NCI-H345 (cell line): ENCODE measurements around the gene TMEM163.
"Not testable (repeated sequence)": the region's sequence is repeated elsewhere in the genome, so short reads cannot be mapped to it uniquely, and the experiment has no call there.

Experiments used
- DNase-seq: peaks from one replicate; lab custom pipeline; 2025; lab: John Stamatoyannopoulos, UW

Gene TMEM163

DNA sequence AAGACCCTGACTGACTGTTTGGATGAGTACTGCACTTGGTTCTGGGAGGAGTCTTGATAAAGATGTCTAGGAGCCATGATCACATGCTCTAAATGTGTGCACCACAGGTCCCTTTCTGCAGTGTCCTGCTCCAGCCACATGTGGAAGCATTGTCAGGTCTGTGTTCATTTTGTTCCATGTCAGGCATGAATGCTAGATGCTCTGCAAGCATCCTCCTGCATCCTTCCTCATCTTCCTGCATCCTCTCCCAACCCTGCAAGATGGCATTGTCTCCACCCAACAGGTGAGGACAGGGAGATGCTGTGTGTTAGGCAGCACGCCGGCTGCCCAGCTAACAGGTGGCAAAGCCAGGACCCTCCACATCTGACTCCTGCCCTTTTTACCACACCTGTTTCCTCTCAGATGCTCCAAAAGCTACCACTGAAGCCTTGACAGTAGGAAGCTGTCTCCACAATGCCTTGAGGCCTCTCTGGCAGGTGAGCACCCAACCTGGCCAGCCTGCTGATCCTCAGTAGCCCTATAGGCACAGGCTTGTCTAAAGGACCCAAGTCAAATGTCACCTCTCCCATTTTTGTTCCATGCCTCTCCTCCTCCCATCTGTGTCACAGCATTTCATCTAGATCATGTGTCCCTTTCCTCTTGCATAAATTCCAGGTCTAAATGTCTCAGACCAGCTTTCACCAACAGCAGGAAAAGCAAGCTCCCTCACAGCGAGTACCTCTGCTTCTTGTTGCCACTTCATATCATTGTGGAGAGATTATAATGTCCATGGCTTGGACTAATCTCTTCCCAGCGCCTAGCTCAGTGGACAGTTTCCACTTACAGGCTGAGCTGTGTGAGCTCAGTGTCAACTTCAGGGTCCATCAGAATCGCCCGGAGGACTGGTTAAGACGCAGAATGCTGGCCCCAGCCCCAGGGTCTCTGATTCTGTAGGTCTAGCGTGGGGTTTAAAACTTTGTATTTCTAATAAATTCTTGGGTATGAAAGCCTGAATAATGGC is 55.0 kb downstream of the TMEM163 start:
- no peak for DNase-seq

DNA sequence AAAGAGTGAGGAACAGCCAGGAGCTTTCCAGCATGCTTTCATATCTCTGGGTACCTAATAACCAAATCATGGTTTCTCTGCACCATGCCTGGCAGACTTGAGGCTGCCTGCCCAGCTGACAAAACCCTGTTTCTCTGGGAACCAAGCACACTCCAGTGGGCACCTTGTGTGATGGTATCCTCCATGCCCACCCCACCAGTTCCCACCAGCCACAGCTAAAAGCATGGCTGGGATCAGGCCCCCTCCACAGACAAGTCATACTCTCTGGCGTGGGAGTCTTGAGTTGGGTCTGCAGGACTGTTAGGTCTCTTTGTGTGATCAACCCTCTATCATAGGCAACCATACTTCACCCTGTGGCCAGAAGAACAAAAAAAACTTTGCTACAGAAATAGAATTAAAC is 56.0 kb downstream of the TMEM163 start:
- DNase-seq, result no peak

DNA sequence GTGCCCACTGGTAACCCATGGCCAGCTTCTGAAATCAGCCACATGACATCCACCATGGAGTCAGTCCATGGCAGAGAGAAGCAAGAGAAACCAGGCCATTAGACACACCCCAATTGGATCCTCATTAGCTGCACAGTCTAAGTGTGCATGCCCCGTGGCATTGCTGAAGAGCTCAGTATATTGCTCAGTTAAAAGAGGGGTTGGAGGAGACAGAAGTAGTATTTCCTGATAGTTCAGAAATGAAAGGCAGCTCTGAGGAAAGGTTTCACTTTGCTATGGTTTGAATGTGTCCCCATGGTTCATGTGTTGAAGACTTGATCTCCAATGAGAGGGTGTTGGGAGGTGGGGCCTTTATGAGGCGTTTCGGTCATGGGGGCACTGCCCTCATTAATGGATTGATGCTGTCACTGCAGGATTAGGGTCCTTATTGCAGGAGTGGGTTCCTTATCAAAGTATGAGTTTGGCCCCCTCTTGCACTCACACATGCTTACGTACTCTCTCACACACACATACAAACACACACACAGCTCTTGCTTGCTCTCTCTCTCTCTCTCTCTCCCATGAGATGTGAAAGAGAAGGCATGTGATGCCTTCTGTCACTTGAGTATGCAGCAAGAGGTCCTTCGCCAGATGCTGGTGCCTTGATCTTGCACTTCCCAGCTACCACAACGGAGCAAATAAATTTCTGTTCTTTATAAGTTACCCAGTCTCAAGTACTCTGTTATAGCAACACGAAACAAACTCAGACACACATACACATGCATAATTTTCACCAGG is 58.0 kb downstream of the TMEM163 start:
- no peak for DNase-seq

DNA sequence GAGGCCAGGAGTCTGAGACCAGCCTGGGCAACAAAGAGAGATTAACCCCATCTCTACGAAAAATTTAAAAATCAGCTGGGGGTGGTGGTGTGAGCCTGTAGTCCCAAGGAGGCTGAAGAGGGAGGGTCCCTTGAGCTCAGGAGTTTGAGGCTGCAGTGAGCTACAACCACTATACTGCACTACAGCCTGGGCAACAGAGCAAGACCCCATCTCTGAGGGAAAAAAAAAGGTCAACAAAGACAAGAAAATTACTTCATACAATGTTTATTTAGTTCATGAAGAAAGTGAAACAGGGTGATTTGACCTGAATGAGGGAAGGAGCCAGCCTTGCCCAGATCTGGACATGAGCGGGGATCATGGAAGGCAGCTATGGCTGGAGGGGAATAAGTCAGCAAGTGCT is 59.1 kb downstream of the TMEM163 start:
- DNase-seq, result no peak

- no peak for DNase-seq
Observed at GRCh38 chr2:134657650-134658250, 61.0 kb downstream of the TMEM163 start.

- not testable (repeated sequence) for DNase-seq
Observed at GRCh38 chr2:134656391-134656790, 62.4 kb downstream of the TMEM163 start.

DNA sequence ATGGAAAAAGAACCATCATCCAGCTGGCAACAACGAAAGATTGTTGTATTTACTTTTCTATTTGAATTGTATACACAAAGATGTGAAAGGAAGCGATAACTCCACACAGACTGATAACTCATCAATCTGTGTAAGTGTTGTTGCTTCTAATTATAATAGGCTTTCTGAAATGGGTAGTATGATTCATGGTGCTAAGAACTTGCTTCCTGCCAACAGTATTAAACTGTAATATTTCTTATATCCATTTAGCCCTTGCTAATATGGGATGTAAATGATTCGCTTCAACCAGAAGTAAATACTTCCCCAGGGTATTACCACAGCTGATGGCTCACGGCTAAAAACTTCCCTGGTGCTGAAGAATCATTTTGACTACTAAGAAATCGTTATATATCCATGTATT is 70.2 kb downstream of the TMEM163 start:
- DNase-seq, result no peak

GRCh38 chr2:134647607-134648256 is 71.1 kb downstream of the TMEM163 start:
- no peak for DNase-seq

DNA sequence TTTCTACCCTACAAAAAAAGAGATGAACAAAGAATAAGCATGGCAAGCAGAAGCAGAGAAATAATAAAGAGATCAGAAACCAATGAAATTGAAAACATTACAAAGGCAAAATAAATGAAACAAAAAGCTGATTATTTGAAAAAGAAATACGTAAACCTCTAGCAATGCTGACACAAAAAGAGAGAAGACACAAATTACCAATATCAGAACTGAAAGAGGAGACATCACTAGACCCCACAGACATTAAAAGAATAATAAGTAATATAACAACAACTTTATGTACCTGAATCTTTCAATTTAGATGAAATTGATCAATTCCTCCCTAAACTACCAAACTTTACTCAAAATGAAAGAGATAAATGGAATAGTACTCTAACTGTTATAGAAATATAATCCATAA is 75.9 kb downstream of the TMEM163 start:
- no peak for DNase-seq

- no peak for DNase-seq
Observed at GRCh38 chr2:134640494-134640893, 78.3 kb downstream of the TMEM163 start.

- DNase-seq, result no peak
Observed at GRCh38 chr2:134639265-134639664, 79.5 kb downstream of the TMEM163 start.

- DNase-seq, result no peak
Observed at GRCh38 chr2:134636714-134637113, 82.1 kb downstream of the TMEM163 start.

- no peak for DNase-seq
Observed at GRCh38 chr2:134634054-134634753, 84.6 kb downstream of the TMEM163 start.

GRCh38 chr2:134630504-134631159 is 88.2 kb downstream of the TMEM163 start:
- no peak for DNase-seq

- DNase-seq, result peak; percentile 53
Observed at GRCh38 chr2:134628453-134628852, 90.3 kb downstream of the TMEM163 start.

- DNase-seq, result no peak
Observed at GRCh38 chr2:134626781-134627180, 92.0 kb downstream of the TMEM163 start.

GRCh38 chr2:134625311-134625710 is 93.5 kb downstream of the TMEM163 start:
- DNase-seq, result no peak

- no peak for DNase-seq
Observed at GRCh38 chr2:134623796-134624195, 95.0 kb downstream of the TMEM163 start.

DNA sequence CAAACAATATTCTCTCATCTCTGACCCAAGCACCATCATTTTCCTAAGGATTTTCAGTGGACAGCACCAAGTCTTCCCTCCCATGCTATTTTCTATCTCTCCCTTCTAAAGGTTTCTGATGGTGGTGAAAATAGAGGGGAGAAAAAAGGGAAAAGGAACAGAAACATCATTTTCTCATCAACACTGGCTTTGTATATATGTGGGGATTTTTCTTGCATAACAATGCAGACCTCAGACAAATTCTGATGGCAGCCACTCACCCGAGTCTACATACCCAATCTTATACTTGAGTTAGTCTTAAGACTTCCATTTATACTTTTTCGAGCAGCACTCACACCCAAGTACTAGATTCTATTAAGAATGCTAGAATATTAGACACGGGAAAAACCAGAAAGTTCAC is 95.8 kb downstream of the TMEM163 start:
- DNase-seq, result no peak

- DNase-seq, result no peak
Observed at GRCh38 chr2:134621939-134622705, 96.7 kb downstream of the TMEM163 start.
